ENCODE data around the gene SCML2. TPM values are rescaled to one million over a fixed set of nuclear protein-coding genes. Genes with fewer than 3 reads are reported as not detected.
"Not testable (repeated sequence)": the region's sequence is repeated elsewhere in the genome, so short reads cannot be mapped to it uniquely, and the experiment has no call there.

Gene SCML2
- total RNA-seq, 1 donor from 2014 or later, result 7.4 TPM

GRCh38 chrX:18271309-18271708 is 83.2 kb downstream of the SCML2 start:
- no peak for DNase-seq

DNA sequence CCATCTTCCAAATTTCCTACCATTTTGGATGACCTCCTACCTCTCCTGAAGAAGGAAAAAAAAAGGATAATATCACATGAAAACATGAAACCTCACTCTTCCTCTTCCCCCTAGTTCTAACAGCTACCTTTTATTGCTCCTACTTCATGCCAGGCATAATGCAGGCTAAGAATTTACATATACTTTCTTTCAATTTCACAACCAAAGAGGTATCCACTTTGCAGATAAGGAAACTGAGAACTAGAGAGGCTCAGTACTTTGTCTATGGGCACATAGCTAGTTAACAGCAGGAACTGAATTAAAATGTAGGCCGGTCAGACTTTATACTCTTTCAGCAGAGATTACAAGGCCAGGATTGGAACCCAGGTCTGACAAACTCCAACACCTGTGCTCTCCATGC is 99.4 kb downstream of the SCML2 start:
- no peak for DNase-seq

GRCh38 chrX:18252644-18253359 is 101.7 kb downstream of the SCML2 start:
- DNase-seq, result peak; percentile 0

DNA sequence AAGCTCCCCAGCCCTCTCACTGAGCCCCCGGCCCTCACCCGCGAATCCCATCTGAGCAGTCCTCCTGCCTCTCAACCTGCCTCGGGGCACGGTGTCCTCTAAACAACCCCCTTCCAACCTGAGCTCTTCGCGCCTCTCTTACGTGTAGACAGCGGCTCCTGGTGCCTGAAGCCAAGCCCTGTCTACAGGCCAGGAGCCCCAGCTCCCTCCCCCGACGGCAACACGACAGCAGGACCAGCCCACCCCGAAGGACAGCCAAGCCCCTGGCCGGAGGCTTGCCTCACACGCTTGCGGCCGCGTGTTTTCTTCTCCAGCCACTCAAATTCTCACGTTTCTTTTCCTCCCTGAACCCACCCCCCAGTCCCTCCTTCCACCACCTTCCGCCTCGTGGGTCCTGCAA is 124.8 kb downstream of the SCML2 start:
- DNase-seq, result not testable (repeated sequence)

DNA sequence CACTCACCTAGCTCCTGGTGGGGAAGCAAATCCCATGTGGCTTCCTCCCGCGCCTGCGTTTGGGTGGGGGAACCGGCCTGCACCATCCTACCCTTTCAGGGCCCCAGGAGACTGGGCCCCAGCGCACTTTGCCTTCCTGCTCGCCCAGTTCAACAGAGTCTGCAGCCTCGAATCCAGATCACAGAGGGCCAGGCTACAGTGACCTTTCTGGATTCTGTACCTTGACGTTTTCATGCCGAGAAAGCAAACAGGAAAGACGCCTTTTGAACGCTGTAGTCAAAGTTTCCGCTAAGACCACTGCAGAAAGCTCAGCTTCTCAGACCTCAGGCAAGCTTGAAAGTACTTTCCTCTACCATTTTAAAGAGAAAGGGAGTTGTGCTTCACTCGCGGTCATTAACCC is 126.4 kb downstream of the SCML2 start:
- DNase-seq, result no peak

- no peak for DNase-seq
These were observed 127.0 kb downstream of the SCML2 start for GRCh38 chrX:18227458-18227857.

- DNase-seq, result no peak
These were observed 133.7 kb downstream of the SCML2 start, which contains the start of gene BEND2 for GRCh38 chrX:18220786-18221185. BEND2 (minus strand) TSS chrX:18220886; CDS start chrX:18220750, 136 bp downstream.

DNA sequence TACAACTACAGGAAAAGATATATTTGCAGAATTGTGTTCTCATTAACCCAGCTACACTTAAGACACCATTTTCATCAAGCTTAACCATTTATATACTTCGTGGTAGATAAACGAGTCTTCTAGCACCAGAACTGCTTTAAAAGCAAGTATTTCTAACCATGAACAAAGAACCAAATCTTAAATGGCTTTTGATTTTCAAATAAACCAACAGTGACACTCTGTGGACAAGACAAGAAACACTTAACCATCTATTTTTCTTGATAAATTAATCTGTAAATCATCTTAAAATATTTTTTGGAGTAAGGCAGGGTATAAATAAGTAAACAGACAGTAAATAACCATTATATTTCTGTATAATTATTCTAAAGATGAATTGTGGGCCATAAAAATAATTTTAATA is 144.0 kb downstream of the SCML2 start:
- DNase-seq, result no peak

DNA sequence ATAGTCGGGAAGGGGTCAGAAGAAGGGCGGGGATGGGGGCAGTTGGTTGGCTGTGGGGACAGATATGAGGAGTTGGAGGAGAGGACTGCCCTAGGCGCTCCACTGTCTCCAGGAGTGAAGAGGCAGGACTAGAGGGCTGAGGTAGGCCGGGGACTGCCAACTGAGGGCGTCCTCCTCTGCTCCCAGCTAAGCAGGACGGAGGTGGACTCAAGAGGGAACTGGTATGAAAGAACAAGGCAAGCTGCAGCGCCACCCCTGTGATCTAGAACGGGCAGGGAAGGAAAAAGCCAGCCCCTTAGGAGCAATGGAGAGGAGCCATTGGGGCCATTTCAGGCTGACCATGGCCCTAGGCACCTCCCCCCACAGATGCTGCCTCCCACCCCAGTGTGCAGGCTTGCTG is 147.8 kb downstream of the SCML2 start:
- DNase-seq, result no peak

- no peak for DNase-seq
These were observed 150.9 kb downstream of the SCML2 start for GRCh38 chrX:18203631-18204030.

GRCh38 chrX:18194688-18195087 is 159.8 kb downstream of the SCML2 start:
- DNase-seq, result no peak

Small RNAs within 50 kb of the gene (small RNA-seq; reads per million reads assigned to genes)
- gene RF00019 (ENCODE audit: low replicate concordance) (not detected), gene TMSB10P2 (ENCODE audit: low replicate concordance) (not detected)

Other genes starting within 250 kb of the SCML2 start
- not detected for gene BEND2, start 133.8 kb downstream of the SCML2 start, total RNA-seq
- 8.1 TPM for gene CDKL5, start 70.9 kb upstream of the SCML2 start, total RNA-seq

Measured in skin of body (tissue), 3 donors.